ENCODE data around the gene MGAT4B.

Gene MGAT4B

GRCh38 chr5:179781846-179782245, 24.8 kb downstream of the MGAT4B start:
- ATAC-seq, result no peak
- H3K36me3 Mint-ChIP-seq (ENCODE audit: low read depth), result no peaks in the 10 kb centered on the region

GRCh38 chr5:179780362-179780761, 26.3 kb downstream of the MGAT4B start:
- ATAC-seq, result no peak
- peaks cover 5% of the 10 kb centered on the region for H3K36me3 Mint-ChIP-seq (ENCODE audit: low read depth)
- no peaks in the 10 kb centered on the region for H3K27me3 Mint-ChIP-seq
- H3K4me3 Mint-ChIP-seq, result no peak overlapping the region
- H3K4me1 Mint-ChIP-seq, result no peaks in the 10 kb centered on the region
- DNase-seq, result no peak
- no peak overlapping the region for H3K27ac Mint-ChIP-seq
- H3K9me3 Mint-ChIP-seq, result no peaks in the 10 kb centered on the region

More at GRCh38 chr5:179781846-179782245, 24.8 kb downstream of the MGAT4B start:
- Mint-ChIP-seq H3K27me3 (no peaks in the 10 kb centered on the region), H3K4me3 (no peak overlapping the region), H3K4me1 (no peaks in the 10 kb centered on the region), H3K9me3 (no peaks in the 10 kb centered on the region), H3K27ac (no peak overlapping the region)
- DNase-seq, result no peak

- no peaks in the 10 kb centered on the region for H3K9me3 Mint-ChIP-seq
- H3K36me3 Mint-ChIP-seq (ENCODE audit: low read depth), result peaks cover 5% of the 10 kb centered on the region
- no peak overlapping the region for H3K27ac Mint-ChIP-seq
- ATAC-seq (no peak), DNase-seq (no peak)
- H3K4me3 Mint-ChIP-seq, result no peak overlapping the region
- no peaks in the 10 kb centered on the region for H3K4me1 Mint-ChIP-seq
- H3K27me3 Mint-ChIP-seq, result no peaks in the 10 kb centered on the region
These were observed 26.8 kb downstream of the MGAT4B start for GRCh38 chr5:179779826-179780225.

- H3K27me3 Mint-ChIP-seq, result no peaks in the 10 kb centered on the region
- no peak for DNase-seq
- peaks cover 8% of the 10 kb centered on the region for H3K36me3 Mint-ChIP-seq (ENCODE audit: low read depth)
- no peaks in the 10 kb centered on the region for H3K9me3 Mint-ChIP-seq
- H3K4me1 Mint-ChIP-seq, result no peaks in the 10 kb centered on the region
- no peak overlapping the region for H3K4me3 Mint-ChIP-seq
- no peak for ATAC-seq
- H3K27ac Mint-ChIP-seq, result no peak overlapping the region
These were observed 28.1 kb downstream of the MGAT4B start for GRCh38 chr5:179778591-179778990.

GRCh38 chr5:179777909-179778308, 28.8 kb downstream of the MGAT4B start:
- ATAC-seq, result no peak
- H3K9me3 Mint-ChIP-seq, result no peaks in the 10 kb centered on the region
- no peaks in the 10 kb centered on the region for H3K27me3 Mint-ChIP-seq
- H3K4me1 Mint-ChIP-seq, result no peaks in the 10 kb centered on the region
- no peak overlapping the region for H3K4me3 Mint-ChIP-seq
- H3K36me3 Mint-ChIP-seq (ENCODE audit: low read depth), result peaks cover 12% of the 10 kb centered on the region
- H3K27ac Mint-ChIP-seq, result peak overlapping the region; percentile 62
- DNase-seq, result no peak

- Mint-ChIP-seq H3K36me3 (ENCODE audit: low read depth) (peaks cover 15% of the 10 kb centered on the region), H3K27ac (no peak overlapping the region), H3K27me3 (no peaks in the 10 kb centered on the region), H3K4me1 (no peaks in the 10 kb centered on the region), H3K9me3 (no peaks in the 10 kb centered on the region), H3K4me3 (no peak overlapping the region)
- DNase-seq (no peak), ATAC-seq (no peak)
These were observed 29.2 kb downstream of the MGAT4B start for GRCh38 chr5:179777456-179777855.

- Mint-ChIP-seq H3K36me3 (ENCODE audit: low read depth) (peaks cover 18% of the 10 kb centered on the region), H3K27ac (no peak overlapping the region), H3K4me1 (no peaks in the 10 kb centered on the region), H3K4me3 (no peak overlapping the region), H3K27me3 (no peaks in the 10 kb centered on the region), H3K9me3 (no peaks in the 10 kb centered on the region)
- DNase-seq (no peak), ATAC-seq (no peak)
These were observed 30.2 kb downstream of the MGAT4B start for GRCh38 chr5:179776411-179776938.

- no peaks in the 10 kb centered on the region for H3K4me1 Mint-ChIP-seq
- peaks cover 31% of the 10 kb centered on the region for H3K36me3 Mint-ChIP-seq (ENCODE audit: low read depth)
- no peak for DNase-seq
- ATAC-seq, result no peak
- no peaks in the 10 kb centered on the region for H3K27me3 Mint-ChIP-seq
- no peak overlapping the region for H3K27ac Mint-ChIP-seq
- H3K9me3 Mint-ChIP-seq, result no peaks in the 10 kb centered on the region
- no peak overlapping the region for H3K4me3 Mint-ChIP-seq
These were observed 32.2 kb downstream of the MGAT4B start for GRCh38 chr5:179774442-179774841.

GRCh38 chr5:179773686-179774040, 33.0 kb downstream of the MGAT4B start:
- H3K36me3 Mint-ChIP-seq (ENCODE audit: low read depth), result peaks cover 34% of the 10 kb centered on the region
- no peak overlapping the region for H3K27ac Mint-ChIP-seq
- DNase-seq, result no peak
- no peak for ATAC-seq
- no peak overlapping the region for H3K4me3 Mint-ChIP-seq
- no peaks in the 10 kb centered on the region for H3K4me1 Mint-ChIP-seq
- H3K9me3 Mint-ChIP-seq, result no peaks in the 10 kb centered on the region
- no peaks in the 10 kb centered on the region for H3K27me3 Mint-ChIP-seq

GRCh38 chr5:179772351-179772750, 34.3 kb downstream of the MGAT4B start:
- no peaks in the 10 kb centered on the region for H3K9me3 Mint-ChIP-seq
- H3K4me3 Mint-ChIP-seq, result no peak overlapping the region
- H3K36me3 Mint-ChIP-seq (ENCODE audit: low read depth), result peaks cover 34% of the 10 kb centered on the region
- DNase-seq (no peak), ATAC-seq (no peak)
- no peaks in the 10 kb centered on the region for H3K4me1 Mint-ChIP-seq
- no peaks in the 10 kb centered on the region for H3K27me3 Mint-ChIP-seq
- no peak overlapping the region for H3K27ac Mint-ChIP-seq

- Mint-ChIP-seq H3K36me3 (ENCODE audit: low read depth) (peaks cover 41% of the 10 kb centered on the region), H3K9me3 (no peaks in the 10 kb centered on the region), H3K4me3 (no peak overlapping the region), H3K4me1 (peaks cover 3% of the 10 kb centered on the region), H3K27me3 (no peaks in the 10 kb centered on the region), H3K27ac (no peak overlapping the region)
- ATAC-seq, result no peak
- DNase-seq, result no peak
These were observed 35.3 kb downstream of the MGAT4B start for GRCh38 chr5:179771311-179771895.

- DNase-seq (no peak), ATAC-seq (no peak)
- H3K4me1 Mint-ChIP-seq, result peaks cover 11% of the 10 kb centered on the region
- no peak overlapping the region for H3K4me3 Mint-ChIP-seq
- peaks cover 45% of the 10 kb centered on the region for H3K36me3 Mint-ChIP-seq (ENCODE audit: low read depth)
- no peak overlapping the region for H3K27ac Mint-ChIP-seq
- no peaks in the 10 kb centered on the region for H3K9me3 Mint-ChIP-seq
- no peaks in the 10 kb centered on the region for H3K27me3 Mint-ChIP-seq
These were observed 36.9 kb downstream of the MGAT4B start for GRCh38 chr5:179769796-179770195.

- no peaks in the 10 kb centered on the region for H3K9me3 Mint-ChIP-seq
- H3K27me3 Mint-ChIP-seq, result no peaks in the 10 kb centered on the region
- peaks cover 11% of the 10 kb centered on the region for H3K4me1 Mint-ChIP-seq
- no peak for ATAC-seq
- DNase-seq, result no peak
- no peak overlapping the region for H3K27ac Mint-ChIP-seq
- H3K36me3 Mint-ChIP-seq (ENCODE audit: low read depth), result peaks cover 43% of the 10 kb centered on the region
- no peak overlapping the region for H3K4me3 Mint-ChIP-seq
These were observed 37.4 kb downstream of the MGAT4B start for GRCh38 chr5:179769271-179769670.

- ATAC-seq, result no peak
- DNase-seq, result no peak
- no peak overlapping the region for H3K27ac Mint-ChIP-seq
- peaks cover 11% of the 10 kb centered on the region for H3K4me1 Mint-ChIP-seq
- no peaks in the 10 kb centered on the region for H3K27me3 Mint-ChIP-seq
- H3K36me3 Mint-ChIP-seq (ENCODE audit: low read depth), result peaks cover 44% of the 10 kb centered on the region
- H3K9me3 Mint-ChIP-seq, result no peaks in the 10 kb centered on the region
- H3K4me3 Mint-ChIP-seq, result no peak overlapping the region
These were observed 38.2 kb downstream of the MGAT4B start for GRCh38 chr5:179768326-179769085.

- Mint-ChIP-seq H3K27ac (no peak overlapping the region), H3K27me3 (no peaks in the 10 kb centered on the region), H3K9me3 (no peaks in the 10 kb centered on the region), H3K4me1 (peaks cover 19% of the 10 kb centered on the region), H3K4me3 (no peak overlapping the region), H3K36me3 (ENCODE audit: low read depth) (peaks cover 38% of the 10 kb centered on the region)
- ATAC-seq (no peak), DNase-seq (no peak)
These were observed 39.1 kb downstream of the MGAT4B start for GRCh38 chr5:179767496-179768100.
